RWPE2 (cell line): ENCODE measurements around the gene EVC.
A peak's percentile ranks its signal among the peaks of the same experiment; 100 is the strongest.

ENCODE experiments used
- ATAC-seq: fragments of 200-7000 bp; cut with Tn5 transposase; 3 replicates; pipeline ENCODE4 v1.9.1; 2021; ENCODE audit warnings: low read depth
- DNase-seq: peaks from one replicate; pipeline ENCODE4 v3.0.0-alpha.2; 2020; ENCODE audit warnings: low spot score
- H3K27ac ChIP-seq: fragments of 450-650 bp; 2 replicates; pipeline ENCODE4 v1.5.1; 2017; ENCODE audit warnings: mild to moderate bottlenecking; ENCODE audit not compliant: poor library complexity, severe bottlenecking
- H3K27me3 ChIP-seq: fragments of 250-450 bp; sonication (Bioruptor Pico); 2 replicates; pipeline ENCODE4 v1.5.1; 2021; ENCODE audit warnings: mild to moderate bottlenecking, moderate library complexity; ENCODE audit not compliant: insufficient read depth, poor library complexity, severe bottlenecking
- H3K36me3 ChIP-seq: fragments of 250-450 bp; sonication (Bioruptor Pico); 2 replicates; pipeline ENCODE4 v1.5.1; 2020; ENCODE audit warnings: low read depth, mild to moderate bottlenecking, moderate library complexity
- H3K4me1 ChIP-seq: fragments of 250-450 bp; sonication (Bioruptor Pico); 2 replicates; pipeline ENCODE4 v1.5.1; 2021; ENCODE audit warnings: mild to moderate bottlenecking, moderate library complexity; ENCODE audit not compliant: insufficient read depth, poor library complexity, severe bottlenecking
- H3K4me3 ChIP-seq: fragments of 250-450 bp; sonication (Bioruptor Pico); 2 replicates; pipeline ENCODE4 v1.5.1; 2021; ENCODE audit warnings: mild to moderate bottlenecking, moderate library complexity; ENCODE audit not compliant: severe bottlenecking
- H3K9me3 ChIP-seq: fragments of 250-450 bp; sonication (Bioruptor Pico); 2 replicates; pipeline ENCODE4 v1.5.1; 2021; ENCODE audit warnings: mild to moderate bottlenecking, moderate library complexity; ENCODE audit not compliant: severe bottlenecking
- CTCF ChIP-seq: fragments of 450-650 bp; IDR thresholded peaks from one replicate; pipeline ENCODE4 v1.5.1; 2017; ENCODE audit warnings: mild to moderate bottlenecking, moderate library complexity; ENCODE audit not compliant: poor library complexity, severe bottlenecking

EVC gene

GRCh38 chr4:5825321-5826041, 114.5 kb downstream of the EVC start:
- no peaks in the 10 kb centered on the region for H3K4me1 ChIP-seq
- TF ChIP-seq CTCF, result no peak
- H3K27me3 ChIP-seq, result no peaks in the 10 kb centered on the region
- DNase-seq (peak; percentile 19), ATAC-seq (no peak)
- H3K9me3 ChIP-seq, result no peaks in the 10 kb centered on the region
- H3K27ac ChIP-seq, result no peak overlapping the region
- no peak overlapping the region for H3K4me3 ChIP-seq
- peaks cover 18% of the 10 kb centered on the region for H3K36me3 ChIP-seq

- H3K9me3 ChIP-seq, result no peaks in the 10 kb centered on the region
- no peak for TF ChIP-seq CTCF
- no peak overlapping the region for H3K27ac ChIP-seq
- peak; percentile 27 for DNase-seq
- ATAC-seq, result no peak
- no peaks in the 10 kb centered on the region for H3K4me1 ChIP-seq
- peaks cover 9% of the 10 kb centered on the region for H3K36me3 ChIP-seq
- no peaks in the 10 kb centered on the region for H3K27me3 ChIP-seq
- no peak overlapping the region for H3K4me3 ChIP-seq
These were observed 115.6 kb downstream of the EVC start for GRCh38 chr4:5826437-5827107.

GRCh38 chr4:5827108-5828004, 116.4 kb downstream of the EVC start:
- Histone ChIP-seq H3K9me3 (no peaks in the 10 kb centered on the region), H3K27ac (no peak overlapping the region), H3K4me3 (no peak overlapping the region), H3K4me1 (no peaks in the 10 kb centered on the region), H3K27me3 (no peaks in the 10 kb centered on the region), H3K36me3 (peaks cover 8% of the 10 kb centered on the region; the same call in 1 of the 2 replicates)
- DNase-seq, result no peak
- no peak for TF ChIP-seq CTCF
- no peak for ATAC-seq

- Histone ChIP-seq H3K9me3 (no peaks in the 10 kb centered on the region), H3K36me3 (peaks cover 8% of the 10 kb centered on the region; the same call in 1 of the 2 replicates), H3K4me1 (no peaks in the 10 kb centered on the region), H3K4me3 (no peak overlapping the region), H3K27me3 (no peaks in the 10 kb centered on the region), H3K27ac (no peak overlapping the region)
- TF ChIP-seq CTCF, result no peak
- DNase-seq, result no peak
- ATAC-seq, result no peak
These were observed 117.0 kb downstream of the EVC start for GRCh38 chr4:5828005-5828391.
